Caco-2 (cell line): ENCODE data around the gene TSPAN15. TPM values are rescaled to one million over a fixed set of nuclear protein-coding genes. Genes with fewer than 3 reads are reported as not detected.

Source experiments
- BruUV-seq: library from RNA; stranded (reverse); fragments of 400-500 nt; replicated peaks from 2 replicates; lab custom pipeline; 2021; lab: Mats Ljungman, UMichigan
- CTCF ChIA-PET: fragments of 300-600 bp; sonication (Branson Sonifier 250); formaldehyde crosslinking; loops from one replicate; lab custom pipeline; 2022; ENCODE audit warnings: antibody characterized with exemption; lab: Charles Lee
- POLR2A ChIA-PET: fragments of 300-600 bp; sonication (Branson Sonifier 250); formaldehyde crosslinking; loops from one replicate; lab custom pipeline; 2022; ENCODE audit warnings: antibody characterized with exemption; lab: Charles Lee
- DNase-seq, 2 experiments: peaks; one replicate each; pipeline versions ENCODE4 v3.0.0 to v3.0.0-alpha.2; 2020 to 2022
- H3K27me3 ChIP-seq: replicated peaks from 2 replicates; pipeline ENCODE4 v1.6.0; 2011; ENCODE audit warnings: low read length; ENCODE audit not compliant: control insufficient read depth, insufficient read depth
- H3K36me3 ChIP-seq: 2 replicates; pipeline ENCODE4 v1.5.1; 2011; ENCODE audit warnings: low read length; ENCODE audit not compliant: control insufficient read depth, insufficient read depth
- H3K4me1 ChIP-seq: fragments of 250-450 bp; sonication (Bioruptor Pico); 2 replicates; pipeline ENCODE4 v1.5.1; 2020; ENCODE audit warnings: mild to moderate bottlenecking
- H3K4me3 ChIP-seq: 2 replicates; pipeline ENCODE4 v1.5.1; 2011; ENCODE audit warnings: low read depth, mild to moderate bottlenecking, control low read depth, low read length
- H3K9me3 ChIP-seq: fragments of 250-450 bp; sonication (Bioruptor Pico); 2 replicates; pipeline ENCODE4 v1.5.1; 2020; ENCODE audit warnings: mild to moderate bottlenecking, moderate library complexity
- H3K27ac Mint-ChIP-seq: one replicate; pipeline ENCODE4 v1.8.0; 2022; ENCODE audit warnings: mixed read lengths; ENCODE audit not compliant: unreplicated experiment
- H3K27me3 Mint-ChIP-seq: one replicate; pipeline ENCODE4 v1.8.0; 2022; ENCODE audit warnings: mixed read lengths; ENCODE audit not compliant: insufficient read depth, unreplicated experiment
- H3K36me3 Mint-ChIP-seq: one replicate; pipeline ENCODE4 v1.8.0; 2022; ENCODE audit warnings: mild to moderate bottlenecking, mixed read lengths; ENCODE audit not compliant: insufficient read depth, unreplicated experiment
- H3K4me1 Mint-ChIP-seq: one replicate; pipeline ENCODE4 v1.8.0; 2022; ENCODE audit warnings: low read depth, mixed read lengths; ENCODE audit not compliant: unreplicated experiment
- H3K4me3 Mint-ChIP-seq: one replicate; pipeline ENCODE4 v1.8.0; 2022; ENCODE audit warnings: mild to moderate bottlenecking, moderate library complexity, mixed read lengths; ENCODE audit not compliant: unreplicated experiment
- H3K9me3 Mint-ChIP-seq: one replicate; pipeline ENCODE4 v1.8.0; 2022; ENCODE audit warnings: mixed read lengths; ENCODE audit not compliant: unreplicated experiment
- CTCF ChIP-seq, 2 experiments: fragments of 200-600 bp in 1 of 2; IDR thresholded peaks; 1 replicate in 1 of 2; 2 replicates in 1 of 2; pipeline versions ENCODE4 v1.5.1 to v1.8.0; 2011 to 2022; ENCODE audit warnings: antibody characterized with exemption in 1 of 2, control low read depth in 1 of 2, inconsistent platforms in 1 of 2, low read depth in 1 of 2, low read length in 1 of 2, mild to moderate bottlenecking in 1 of 2, moderate library complexity in 1 of 2; ENCODE audit not compliant: insufficient read depth in 1 of 2, severe bottlenecking in 1 of 2, unreplicated experiment in 1 of 2
- intact Hi-C: fragments of 100-400 bp; cut with micrococcal nuclease; formaldehyde crosslinking; loops from one replicate; pipeline ENCODE4 v1.10.0; 2022; ENCODE audit not compliant: unreplicated experiment
- total RNA-seq: library from RNA; stranded (reverse); gene quantifications from 2 replicates; pipeline ENCODE4 v1.2.3, GENCODE V29; 2022

The TSPAN15 gene
- total RNA-seq, 1 experiment from 2014 or later: 86.5 TPM

GRCh38 chr10:69434169-69434568 is 17.1 kb upstream of the TSPAN15 start:
- Histone ChIP-seq H3K36me3 (no peaks in the 10 kb centered on the region), H3K4me3 (no peak overlapping the region), H3K9me3 (0 out of 2 replicates have a peak, but pooled peaks cover 4% of the 10 kb centered on the region), H3K4me1 (peaks cover 21% of the 10 kb centered on the region), H3K27me3 (no peaks in the 10 kb centered on the region)
- Mint-ChIP-seq H3K36me3 (peaks cover 12% of the 10 kb centered on the region), H3K4me1 (peaks cover 24% of the 10 kb centered on the region), H3K4me3 (no peak overlapping the region), H3K27ac (no peak overlapping the region), H3K9me3 (peaks cover 7% of the 10 kb centered on the region), H3K27me3 (no peaks in the 10 kb centered on the region)
- ChIA-PET CTCF (no interaction called here), POLR2A (no interaction called here)
- no peak for DNase-seq
- intact Hi-C loops: no loop called here
- BruUV-seq: no TSS peak
- no peak for TF ChIP-seq CTCF (IDR thresholded peaks at IDR 0.05; ENCODE audit: insufficient read depth in 1 of 2, low read depth in 1 of 2, low read length in 1 of 2, severe bottlenecking in 1 of 2, unreplicated experiment in 1 of 2)

GRCh38 chr10:69434926-69435325 is 16.3 kb upstream of the TSPAN15 start:
- ChIA-PET POLR2A (no interaction called here), CTCF (no interaction called here)
- peaks cover 7% of the 10 kb centered on the region for H3K9me3 Mint-ChIP-seq
- H3K27ac Mint-ChIP-seq: no peak overlapping the region
- DNase-seq: no peak
- H3K36me3 ChIP-seq: no peaks in the 10 kb centered on the region
- peaks cover 32% of the 10 kb centered on the region for H3K4me1 Mint-ChIP-seq
- H3K4me3 Mint-ChIP-seq: no peak overlapping the region
- 0 out of 2 replicates have a peak, but pooled peaks cover 4% of the 10 kb centered on the region for H3K9me3 ChIP-seq
- H3K27me3 ChIP-seq: no peaks in the 10 kb centered on the region
- H3K4me1 ChIP-seq: peaks cover 29% of the 10 kb centered on the region
- no peak for TF ChIP-seq CTCF (IDR thresholded peaks at IDR 0.05; ENCODE audit: insufficient read depth in 1 of 2, low read depth in 1 of 2, low read length in 1 of 2, severe bottlenecking in 1 of 2, unreplicated experiment in 1 of 2)
- no TSS peak for BruUV-seq
- no peaks in the 10 kb centered on the region for H3K27me3 Mint-ChIP-seq
- H3K36me3 Mint-ChIP-seq: peaks cover 16% of the 10 kb centered on the region
- no peak overlapping the region for H3K4me3 ChIP-seq
- intact Hi-C loops: no loop called here

- no peak for TF ChIP-seq CTCF (IDR thresholded peaks at IDR 0.05; ENCODE audit: insufficient read depth in 1 of 2, low read depth in 1 of 2, low read length in 1 of 2, severe bottlenecking in 1 of 2, unreplicated experiment in 1 of 2)
- DNase-seq: no peak
- Histone ChIP-seq H3K4me1 (peaks cover 35% of the 10 kb centered on the region), H3K9me3 (0 out of 2 replicates have a peak, but pooled peaks cover 4% of the 10 kb centered on the region), H3K36me3 (no peaks in the 10 kb centered on the region), H3K4me3 (no peak overlapping the region), H3K27me3 (no peaks in the 10 kb centered on the region)
- Mint-ChIP-seq H3K4me3 (no peak overlapping the region), H3K9me3 (peaks cover 7% of the 10 kb centered on the region), H3K27ac (no peak overlapping the region), H3K36me3 (peaks cover 18% of the 10 kb centered on the region), H3K4me1 (peaks cover 42% of the 10 kb centered on the region), H3K27me3 (no peaks in the 10 kb centered on the region)
- CTCF ChIA-PET: no interaction called here
- BruUV-seq: no TSS peak
- POLR2A ChIA-PET: no interaction called here
- intact Hi-C loops: no loop called here
Measured at GRCh38 chr10:69435966-69436520, 15.2 kb upstream of the TSPAN15 start.
